Measurements from ENCODE around the gene SIRT7.

SIRT7 gene

GRCh38 chr17:81917565-81918332, at the start of gene SIRT7:
Gene SIRT7 (minus strand): TSS chr17:81918176. CDS start chr17:81918131, 45 bp downstream.
- peak; percentile 88 for DNase-seq

- no peak for DNase-seq
These were observed 49.2 kb upstream of the SIRT7 start for GRCh38 chr17:81967244-81967532.

GRCh38 chr17:81966343-81967243, 48.6 kb upstream of the SIRT7 start:
- DNase-seq, result peak; percentile 22

GRCh38 chr17:81964081-81964849, 46.3 kb upstream of the SIRT7 start:
- no peak for DNase-seq

GRCh38 chr17:81962499-81963441, 44.8 kb upstream of the SIRT7 start:
- no peak for DNase-seq

GRCh38 chr17:81961521-81962498, 43.8 kb upstream of the SIRT7 start:
- no peak for DNase-seq

GRCh38 chr17:81961087-81961511, 43.1 kb upstream of the SIRT7 start, which contains the start of gene NOTUM:
Gene NOTUM (minus strand): TSS chr17:81961187. CDS start chr17:81960909, 278 bp downstream.
- no peak for DNase-seq

GRCh38 chr17:81960130-81960958, 42.4 kb upstream of the SIRT7 start:
- no peak for DNase-seq

- DNase-seq, result peak; percentile 77
These were observed 41.6 kb upstream of the SIRT7 start for GRCh38 chr17:81959362-81960129.

GRCh38 chr17:81958633-81959342, 40.8 kb upstream of the SIRT7 start:
- DNase-seq, result no peak

- no peak for DNase-seq
These were observed 39.9 kb upstream of the SIRT7 start for GRCh38 chr17:81957691-81958432.

- no peak for DNase-seq
These were observed 38.9 kb upstream of the SIRT7 start for GRCh38 chr17:81956607-81957589.

GRCh38 chr17:81955756-81956544, 38.0 kb upstream of the SIRT7 start:
- DNase-seq, result no peak

- DNase-seq, result no peak
These were observed 37.2 kb upstream of the SIRT7 start for GRCh38 chr17:81955058-81955681.

All from CD4-positive, alpha-beta T cell treated with Interleukin-15 for 1 hour (primary cell).